ENCODE measurements around the gene ETV1. TPM values are rescaled to one million over a fixed set of nuclear protein-coding genes. Genes with fewer than 3 reads are reported as not detected.
A peak's percentile ranks its signal among the peaks of the same experiment; 100 is the strongest.

ETV1 gene
- total and polyA plus RNA-seq, 9 of the 15 experiments (the other 6 are each of a cell fraction or from before 2014, with no cell fraction given), result 7.2 to 27.4 (median 14.0) TPM

DNA sequence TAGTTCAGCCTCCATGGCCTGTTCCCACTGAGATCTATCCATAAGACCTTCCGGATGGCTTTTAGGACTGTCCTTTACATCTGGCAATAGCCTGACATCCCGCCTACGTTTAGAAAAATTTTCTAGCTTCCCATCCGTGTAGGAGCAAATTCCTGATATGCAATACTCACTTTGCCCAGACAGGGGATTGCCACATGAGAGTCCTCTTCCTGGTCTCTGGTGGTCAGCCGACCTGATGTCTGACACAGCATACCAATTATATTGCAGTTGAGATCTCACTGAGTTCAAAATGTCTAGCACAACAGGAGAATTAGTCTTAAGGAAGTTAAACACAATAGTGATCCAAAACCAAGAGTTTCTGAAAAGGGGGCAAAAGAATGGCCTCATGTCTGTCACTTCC is 9.4 kb upstream of the ETV1 start:
- intact Hi-C loops (cut with micrococcal nuclease), result loop anchor here (10.0 kb wide), 1 partner anchor 456 kb away; no protein-coding TSS in a partner anchor
- DNase-seq (ENCODE audit: extremely low read depth in 1 of 4, low spot score in 3 of 4), result no peak
- Histone ChIP-seq H3K4me3 (no peak overlapping the region), H3K27ac (ENCODE audit: extremely low read depth, low read depth, low read length) (no peak overlapping the region), H3K27me3 (ENCODE audit: control insufficient read depth in 2 of 2, insufficient read depth in 2 of 2, low read length in 2 of 2) (no peaks in the 10 kb centered on the region), H3K9ac (ENCODE audit: insufficient read depth in 1 of 2, low read depth in 2 of 2, low read length in 2 of 2) (no peak overlapping the region), H2AFZ (ENCODE audit: low read depth, low read length) (peak overlapping the region; percentile 69), H3K4me1 (replicated peaks in 1 of 2; ENCODE audit: control insufficient read depth in 2 of 2, insufficient read depth in 2 of 2, low read length in 2 of 2) (no peaks in the 10 kb centered on the region; a peak in 2 of 5 replicates), H3K9me1 (ENCODE audit: control insufficient read depth, insufficient read depth, low read length) (no peaks in the 10 kb centered on the region), H3K4me2 (ENCODE audit: insufficient read depth, low read length) (no peak overlapping the region), H3K9me3 (replicated peaks; ENCODE audit: control insufficient read depth, insufficient read depth, low read depth, low read length) (no peaks in the 10 kb centered on the region), H3K79me2 (ENCODE audit: control insufficient read depth, insufficient read depth, low read length) (peaks cover 7% of the 10 kb centered on the region), H4K20me1 (replicated peaks; ENCODE audit: control insufficient read depth, insufficient read depth, low read length) (no peaks in the 10 kb centered on the region), H3K36me3 (ENCODE audit: control insufficient read depth, insufficient read depth, low read length) (no peaks in the 10 kb centered on the region)
- FAIRE-seq, result no peak
- 45% methylated on average over 5 of the region's 5 CpGs for WGBS (ENCODE audit: insufficient coverage, low coverage, missing lambda C conversion rate)
- in situ Hi-C loops (cut with MboI), result loop anchor here (25.0 kb wide), 1 partner anchor 1287 kb away; no protein-coding TSS in a partner anchor
- POLR2A ChIA-PET, result interaction anchor here (0.6 kb wide), 1 partner anchor 12 kb away, joined by 4 read pairs; no protein-coding TSS in a partner anchor
- CTCF ChIA-PET (ENCODE audit: low intra/inter-chr PET ratio), result no interaction called here
- BruUV-seq (replicated peaks), result no TSS peak
- ATAC-seq, result no peak
- TF ChIP-seq TEAD2 (tag; IDR thresholded peaks at IDR 0.05) (no peak), RB1 (IDR thresholded peaks at IDR 0.05; ENCODE audit: low read depth) (no peak), ZNF696 (CRISPR knock-in tag; conservative IDR thresholded peaks at IDR 0.05) (no peak), ESRRA (IDR thresholded peaks at IDR 0.05; ENCODE audit: borderline replicate concordance, low read depth) (no peak), NFATC3 (IDR thresholded peaks at IDR 0.05) (no peak), ZKSCAN8 (CRISPR knock-in tag; IDR thresholded peaks at IDR 0.05) (no peak), SMARCB1 (IDR thresholded peaks at IDR 0.05; ENCODE audit: insufficient read length, low read depth) (no peak), ZNF445 (CRISPR knock-in tag; IDR thresholded peaks at IDR 0.05; ENCODE audit: low read depth) (no peak), TCF7 (IDR thresholded peaks at IDR 0.05; ENCODE audit: borderline replicate concordance) (no peak), HDAC1 (IDR thresholded peaks at IDR 0.05) (no peak), MLLT1 (IDR thresholded peaks at IDR 0.05) (no peak)
- TF ChIP-seq, protein P1, sequence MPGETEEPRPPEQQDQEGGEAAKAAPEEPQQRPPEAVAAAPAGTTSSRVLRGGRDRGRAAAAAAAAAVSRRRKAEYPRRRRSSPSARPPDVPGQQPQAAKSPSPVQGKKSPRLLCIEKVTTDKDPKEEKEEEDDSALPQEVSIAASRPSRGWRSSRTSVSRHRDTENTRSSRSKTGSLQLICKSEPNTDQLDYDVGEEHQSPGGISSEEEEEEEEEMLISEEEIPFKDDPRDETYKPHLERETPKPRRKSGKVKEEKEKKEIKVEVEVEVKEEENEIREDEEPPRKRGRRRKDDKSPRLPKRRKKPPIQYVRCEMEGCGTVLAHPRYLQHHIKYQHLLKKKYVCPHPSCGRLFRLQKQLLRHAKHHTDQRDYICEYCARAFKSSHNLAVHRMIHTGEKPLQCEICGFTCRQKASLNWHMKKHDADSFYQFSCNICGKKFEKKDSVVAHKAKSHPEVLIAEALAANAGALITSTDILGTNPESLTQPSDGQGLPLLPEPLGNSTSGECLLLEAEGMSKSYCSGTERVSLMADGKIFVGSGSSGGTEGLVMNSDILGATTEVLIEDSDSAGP (CRISPR knock-in tag; IDR thresholded peaks at IDR 0.05), result no peak
- TF ChIP-seq, protein P2, sequence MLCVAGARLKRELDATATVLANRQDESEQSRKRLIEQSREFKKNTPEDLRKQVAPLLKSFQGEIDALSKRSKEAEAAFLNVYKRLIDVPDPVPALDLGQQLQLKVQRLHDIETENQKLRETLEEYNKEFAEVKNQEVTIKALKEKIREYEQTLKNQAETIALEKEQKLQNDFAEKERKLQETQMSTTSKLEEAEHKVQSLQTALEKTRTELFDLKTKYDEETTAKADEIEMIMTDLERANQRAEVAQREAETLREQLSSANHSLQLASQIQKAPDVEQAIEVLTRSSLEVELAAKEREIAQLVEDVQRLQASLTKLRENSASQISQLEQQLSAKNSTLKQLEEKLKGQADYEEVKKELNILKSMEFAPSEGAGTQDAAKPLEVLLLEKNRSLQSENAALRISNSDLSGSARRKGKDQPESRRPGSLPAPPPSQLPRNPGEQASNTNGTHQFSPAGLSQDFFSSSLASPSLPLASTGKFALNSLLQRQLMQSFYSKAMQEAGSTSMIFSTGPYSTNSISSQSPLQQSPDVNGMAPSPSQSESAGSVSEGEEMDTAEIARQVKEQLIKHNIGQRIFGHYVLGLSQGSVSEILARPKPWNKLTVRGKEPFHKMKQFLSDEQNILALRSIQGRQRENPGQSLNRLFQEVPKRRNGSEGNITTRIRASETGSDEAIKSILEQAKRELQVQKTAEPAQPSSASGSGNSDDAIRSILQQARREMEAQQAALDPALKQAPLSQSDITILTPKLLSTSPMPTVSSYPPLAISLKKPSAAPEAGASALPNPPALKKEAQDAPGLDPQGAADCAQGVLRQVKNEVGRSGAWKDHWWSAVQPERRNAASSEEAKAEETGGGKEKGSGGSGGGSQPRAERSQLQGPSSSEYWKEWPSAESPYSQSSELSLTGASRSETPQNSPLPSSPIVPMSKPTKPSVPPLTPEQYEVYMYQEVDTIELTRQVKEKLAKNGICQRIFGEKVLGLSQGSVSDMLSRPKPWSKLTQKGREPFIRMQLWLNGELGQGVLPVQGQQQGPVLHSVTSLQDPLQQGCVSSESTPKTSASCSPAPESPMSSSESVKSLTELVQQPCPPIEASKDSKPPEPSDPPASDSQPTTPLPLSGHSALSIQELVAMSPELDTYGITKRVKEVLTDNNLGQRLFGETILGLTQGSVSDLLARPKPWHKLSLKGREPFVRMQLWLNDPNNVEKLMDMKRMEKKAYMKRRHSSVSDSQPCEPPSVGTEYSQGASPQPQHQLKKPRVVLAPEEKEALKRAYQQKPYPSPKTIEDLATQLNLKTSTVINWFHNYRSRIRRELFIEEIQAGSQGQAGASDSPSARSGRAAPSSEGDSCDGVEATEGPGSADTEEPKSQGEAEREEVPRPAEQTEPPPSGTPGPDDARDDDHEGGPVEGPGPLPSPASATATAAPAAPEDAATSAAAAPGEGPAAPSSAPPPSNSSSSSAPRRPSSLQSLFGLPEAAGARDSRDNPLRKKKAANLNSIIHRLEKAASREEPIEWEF (CRISPR knock-in tag; IDR thresholded peaks at IDR 0.05), result no peak
